GM18909 (cell line): ENCODE data around the gene GMCL2.

ENCODE experiments used
- ATAC-seq: cut with Tn5 transposase; IDR thresholded peaks from one replicate; pipeline ENCODE4 v1.9.1; 2021; ENCODE audit warnings: mild to moderate bottlenecking; ENCODE audit not compliant: unreplicated experiment, poor library complexity

Gene GMCL2

DNA sequence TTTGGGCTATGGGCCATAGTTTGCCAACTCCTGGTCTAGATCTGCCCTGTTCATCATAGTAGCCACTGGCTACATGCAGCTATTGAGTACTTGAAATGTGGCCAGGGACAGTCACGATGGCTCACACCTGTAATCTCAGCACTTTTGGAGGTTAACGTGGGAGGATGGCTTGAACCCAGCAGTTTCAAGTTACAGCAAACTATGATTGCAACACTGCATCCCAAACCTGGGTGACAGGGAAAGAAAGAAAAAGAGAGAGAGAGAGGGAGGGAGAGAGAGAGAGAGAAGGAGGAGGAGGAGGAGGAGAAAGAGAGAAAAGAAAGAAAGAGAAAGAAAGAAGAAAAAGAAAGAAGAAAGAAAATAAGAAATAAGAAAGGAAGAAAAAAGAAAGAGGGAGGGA is 5.1 kb upstream of the GMCL2 start:
- ATAC-seq = no peak

DNA sequence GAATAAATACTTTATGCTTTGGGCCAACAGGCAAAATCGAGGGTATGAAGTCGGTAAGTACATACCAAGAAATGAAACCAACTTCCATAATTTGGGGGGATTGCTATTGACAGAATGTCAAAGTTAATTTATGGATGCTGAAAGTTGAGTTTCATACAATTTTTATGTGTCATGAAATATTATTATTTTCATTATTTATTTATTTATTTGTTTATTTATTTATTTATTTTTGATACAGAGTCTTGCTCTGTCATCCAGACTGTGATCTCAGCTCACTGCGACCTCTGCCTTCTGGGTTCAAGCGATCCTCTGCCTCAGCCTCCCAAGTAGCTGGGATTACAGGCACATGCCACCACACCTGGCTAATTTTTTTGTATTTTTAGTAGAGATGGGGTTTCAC is 4.5 kb upstream of the GMCL2 start:
- ATAC-seq = no peak

DNA sequence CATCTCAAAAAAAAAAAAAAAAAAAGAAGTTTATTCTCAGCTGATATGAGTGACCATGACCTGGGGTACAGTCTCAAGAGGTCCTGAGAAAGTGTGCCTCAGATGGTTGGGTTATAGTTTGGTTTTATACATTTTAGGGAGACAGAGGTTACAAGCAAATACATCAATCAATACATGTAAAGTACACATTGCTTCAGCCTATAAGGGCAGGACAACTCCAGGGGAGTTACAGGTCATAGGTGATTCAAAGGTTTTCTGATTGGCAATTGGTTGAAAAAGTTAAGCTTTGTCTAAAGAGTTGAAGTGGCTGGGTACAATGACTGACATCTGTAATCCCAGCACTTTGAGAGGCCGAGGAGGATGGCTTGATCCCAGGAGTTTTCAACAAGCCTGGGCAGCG is 2.3 kb upstream of the GMCL2 start:
- no peak for ATAC-seq

DNA sequence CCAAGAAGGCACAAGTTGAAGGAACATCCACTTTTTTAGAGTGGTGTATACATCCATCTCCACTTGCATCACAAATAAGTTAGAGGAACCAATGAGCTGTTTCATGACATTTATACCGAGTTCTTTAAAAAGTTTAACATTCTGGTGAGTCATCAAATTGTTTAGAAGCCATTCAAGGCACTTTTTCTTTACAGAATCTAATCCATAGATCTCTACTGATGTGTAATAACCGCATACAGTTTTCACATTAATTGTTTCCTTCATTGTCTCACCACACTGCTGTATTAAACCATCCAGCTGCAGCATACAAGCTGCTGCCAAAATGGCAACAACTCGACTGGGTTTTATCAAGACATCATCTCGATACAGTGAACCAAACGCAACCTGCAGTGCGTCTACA is 744 bp downstream of the GMCL2 start:
- ATAC-seq = no peak

DNA sequence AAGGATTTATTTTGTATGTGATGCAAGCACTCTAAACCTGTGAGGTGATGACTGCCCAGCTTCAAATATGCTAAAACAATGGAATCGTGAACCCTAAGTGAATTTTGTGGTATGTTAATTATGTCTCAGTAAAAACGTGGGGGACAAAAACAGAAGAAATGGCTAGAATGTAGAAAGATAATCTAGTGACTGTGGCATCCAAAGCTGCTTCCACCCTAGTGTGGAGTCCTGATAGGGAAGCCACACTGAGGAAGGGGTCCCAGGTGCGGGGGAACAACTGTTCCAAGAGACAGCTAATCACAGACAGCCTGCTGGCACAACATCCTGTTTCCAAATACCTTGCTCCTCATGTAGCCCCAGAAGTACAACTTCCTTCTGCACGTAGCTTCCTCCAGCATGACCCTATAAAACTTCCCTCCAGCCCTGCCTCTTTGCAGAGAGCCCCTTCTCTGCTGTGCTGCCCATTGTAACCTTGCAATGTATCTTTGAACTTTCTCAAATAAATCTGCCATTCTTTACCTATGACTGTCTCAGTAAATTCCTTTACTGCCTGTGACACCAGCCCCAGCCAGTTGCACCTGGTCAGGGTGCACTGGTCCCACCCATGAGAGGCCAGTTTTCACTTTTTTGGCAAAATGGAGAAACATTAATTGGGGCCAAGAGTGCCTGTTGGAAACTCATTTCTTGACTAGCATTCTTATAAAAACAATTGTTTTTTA is 4.9 kb downstream of the GMCL2 start:
- no peak for ATAC-seq

- ATAC-seq = no peak
Observed at GRCh38 chr5:178180141-178180863, 6.9 kb downstream of the GMCL2 start.

DNA sequence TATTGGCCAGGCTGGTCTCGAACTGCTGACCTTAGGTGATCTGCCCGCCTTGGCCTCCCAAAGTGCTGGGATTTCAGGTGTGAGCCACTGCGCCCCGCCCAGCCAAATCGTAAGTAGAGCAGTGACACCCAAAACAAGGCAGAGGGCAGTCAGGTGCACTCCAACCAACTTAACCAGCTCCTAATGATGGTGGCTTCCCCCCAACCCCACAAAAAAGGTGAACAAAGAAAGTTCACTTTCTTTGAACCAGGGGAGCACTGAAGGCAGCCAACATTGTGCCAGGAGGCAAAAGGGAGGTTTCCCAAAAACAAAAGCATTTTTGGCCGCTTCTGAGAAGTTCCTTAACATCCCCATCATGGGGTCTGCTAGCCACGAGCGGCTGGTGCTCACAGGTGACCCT is 9.6 kb downstream of the GMCL2 start:
- ATAC-seq = no peak

GRCh38 chr5:178176791-178177190 is 10.4 kb downstream of the GMCL2 start:
- ATAC-seq = no peak

DNA sequence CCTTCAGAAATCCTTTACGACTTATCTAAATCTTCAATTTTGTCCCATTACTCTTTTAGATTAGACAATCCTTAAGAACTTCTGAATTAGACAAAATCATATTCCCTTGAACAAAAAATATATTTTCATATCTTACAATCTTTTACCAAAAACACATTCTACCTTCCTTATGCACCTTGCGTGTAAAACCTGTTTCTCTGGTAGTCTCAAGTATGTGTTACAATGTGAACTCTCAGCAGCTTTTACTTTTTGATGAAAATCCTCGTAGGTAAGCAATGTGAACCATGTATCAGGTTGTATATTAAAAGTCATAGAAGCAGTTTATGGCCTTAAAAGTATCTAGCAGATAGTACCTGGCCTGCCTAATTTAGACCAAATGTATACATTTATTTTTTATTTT is 12.7 kb downstream of the GMCL2 start:
- ATAC-seq = no peak

GRCh38 chr5:178170455-178170854 is 16.7 kb downstream of the GMCL2 start:
- no peak for ATAC-seq

GRCh38 chr5:178165581-178165980 is 21.6 kb downstream of the GMCL2 start:
- ATAC-seq = no peak

DNA sequence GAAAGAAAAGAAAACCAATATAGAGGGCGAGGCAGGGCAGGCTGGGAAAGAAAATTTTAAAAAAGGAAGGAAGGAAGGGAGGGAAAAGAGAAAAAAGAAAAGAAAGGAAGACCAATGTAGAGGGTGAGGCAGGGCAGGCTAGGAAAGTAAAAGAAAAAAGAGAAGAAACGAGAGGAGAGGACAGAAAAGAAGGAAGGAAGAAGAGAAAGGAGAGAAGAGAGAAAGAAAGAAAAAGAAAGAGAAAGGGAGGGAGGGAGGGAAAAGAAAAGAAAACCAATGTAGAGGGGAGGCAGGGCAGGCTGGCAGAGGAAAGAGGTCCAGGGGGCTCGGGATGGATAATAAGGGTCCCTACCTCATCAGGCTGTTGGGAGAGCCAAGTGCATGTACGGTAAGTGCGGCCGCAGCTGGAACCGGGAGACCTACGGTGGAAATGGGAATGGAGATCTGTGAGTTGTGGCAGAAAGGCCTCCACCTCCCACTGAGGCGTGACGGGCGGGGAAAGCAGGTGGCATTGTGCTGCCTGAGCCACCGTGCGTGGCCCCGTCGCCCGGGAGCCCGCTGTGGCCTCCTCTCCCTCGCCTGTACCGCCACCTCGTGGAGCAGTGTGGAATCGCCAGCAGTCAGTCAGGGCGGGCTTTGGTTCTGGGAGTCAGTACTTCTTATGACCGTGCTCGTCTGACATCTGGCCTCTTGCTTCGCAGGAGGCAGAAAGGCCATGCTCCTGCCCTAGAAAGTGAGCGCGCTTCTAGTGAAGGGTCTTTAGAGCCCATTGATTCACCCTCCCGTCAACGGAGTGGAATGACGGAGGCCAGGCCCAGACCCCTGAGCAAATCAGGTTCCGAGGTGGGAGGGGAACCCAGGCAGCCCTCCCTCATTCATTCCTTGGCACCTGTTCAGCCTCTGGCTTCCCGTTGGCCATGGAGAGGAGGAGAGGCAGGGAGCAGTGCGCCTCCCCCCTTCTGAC is 23.1 kb downstream of the GMCL2 start:
- ATAC-seq = peak; percentile 91

DNA sequence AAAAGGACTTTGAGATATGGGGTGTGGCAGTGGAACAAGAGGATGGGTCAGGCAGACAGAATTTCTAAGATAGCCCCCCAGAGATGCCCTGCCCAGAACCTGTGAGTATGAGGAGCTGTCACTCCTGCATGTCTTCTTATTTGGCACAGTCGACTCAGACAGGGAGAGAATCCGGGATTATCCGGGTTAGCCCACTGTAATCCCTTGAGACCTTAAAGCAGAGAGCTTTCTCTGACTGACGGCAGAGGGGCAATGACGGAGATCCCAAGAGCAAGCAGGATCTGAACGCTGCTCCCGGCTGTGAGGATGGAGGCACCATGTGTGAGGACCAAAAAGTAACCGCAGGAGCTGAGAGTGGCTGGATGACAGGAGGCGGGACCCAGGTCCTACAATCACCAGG is 24.7 kb downstream of the GMCL2 start:
- no peak for ATAC-seq

GRCh38 chr5:178160176-178160575 is 27.0 kb downstream of the GMCL2 start:
- ATAC-seq = no peak

DNA sequence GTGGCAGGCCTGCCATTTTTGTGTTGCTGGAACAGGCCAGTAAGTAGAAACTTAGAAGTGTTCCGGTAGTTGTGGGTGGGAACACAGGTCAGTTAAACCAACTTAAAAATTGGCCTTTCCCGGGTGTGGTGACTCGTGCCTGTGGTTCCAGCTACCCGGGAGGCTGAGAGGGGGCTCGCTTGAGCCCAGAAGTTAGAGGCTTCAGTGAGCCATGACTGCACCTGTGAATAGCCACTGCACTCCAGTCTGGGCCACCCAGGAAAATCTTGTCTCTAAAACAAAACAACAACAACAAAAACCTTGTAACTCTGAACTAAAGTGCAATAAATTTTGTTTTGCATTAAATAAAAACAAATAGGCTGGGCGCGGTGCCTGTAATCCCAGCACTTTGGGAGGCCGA is 32.1 kb downstream of the GMCL2 start:
- ATAC-seq = no peak

DNA sequence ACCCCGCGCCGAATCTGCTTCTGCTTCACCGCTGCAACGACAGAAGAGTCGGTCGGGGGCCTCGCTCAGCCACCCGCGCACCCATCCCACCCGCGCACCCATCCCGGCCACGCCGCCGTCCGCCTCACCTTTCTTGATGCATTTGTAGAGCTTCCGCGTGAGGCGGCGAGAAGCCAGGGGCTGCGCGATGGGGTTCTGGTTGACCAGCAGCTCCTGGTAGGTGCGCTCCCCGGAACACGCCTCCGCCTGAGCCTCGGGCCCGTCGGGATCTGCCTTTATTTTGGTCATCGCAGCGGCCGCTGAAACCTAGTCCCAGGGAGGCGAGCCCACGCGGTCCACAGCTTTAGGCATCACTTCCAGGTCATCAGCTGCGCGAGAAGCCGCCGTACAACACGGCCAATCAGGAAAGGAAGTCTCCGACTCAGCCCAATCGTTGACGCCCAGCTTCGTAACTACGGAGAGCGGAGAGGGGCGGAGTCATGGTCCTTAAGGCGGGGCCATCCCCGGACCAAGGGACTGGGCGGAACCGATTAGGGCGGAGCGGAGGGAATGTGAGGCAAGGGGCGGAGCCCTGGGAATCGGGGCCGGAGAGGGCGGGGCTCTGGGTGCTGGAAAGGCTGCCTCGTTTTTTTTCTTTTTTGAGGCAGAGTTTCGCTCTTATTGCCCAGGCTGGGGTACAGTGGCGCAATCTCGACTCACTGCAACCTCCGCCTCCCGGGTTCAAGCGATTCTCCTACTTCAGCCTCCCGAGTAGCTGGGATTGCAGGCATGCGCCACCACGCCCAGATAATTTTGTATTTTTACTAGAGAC is 33.4 kb downstream of the GMCL2 start, which contains the start of gene NHP2:
TSS of gene NHP2 (minus strand) at position 356 of the 811 bp plus-strand sequence. CDS start at position 288, 68 bp downstream.
- peak; percentile 99 for ATAC-seq

- no peak for ATAC-seq
Observed at GRCh38 chr5:178152491-178153444, 34.4 kb downstream of the GMCL2 start.

DNA sequence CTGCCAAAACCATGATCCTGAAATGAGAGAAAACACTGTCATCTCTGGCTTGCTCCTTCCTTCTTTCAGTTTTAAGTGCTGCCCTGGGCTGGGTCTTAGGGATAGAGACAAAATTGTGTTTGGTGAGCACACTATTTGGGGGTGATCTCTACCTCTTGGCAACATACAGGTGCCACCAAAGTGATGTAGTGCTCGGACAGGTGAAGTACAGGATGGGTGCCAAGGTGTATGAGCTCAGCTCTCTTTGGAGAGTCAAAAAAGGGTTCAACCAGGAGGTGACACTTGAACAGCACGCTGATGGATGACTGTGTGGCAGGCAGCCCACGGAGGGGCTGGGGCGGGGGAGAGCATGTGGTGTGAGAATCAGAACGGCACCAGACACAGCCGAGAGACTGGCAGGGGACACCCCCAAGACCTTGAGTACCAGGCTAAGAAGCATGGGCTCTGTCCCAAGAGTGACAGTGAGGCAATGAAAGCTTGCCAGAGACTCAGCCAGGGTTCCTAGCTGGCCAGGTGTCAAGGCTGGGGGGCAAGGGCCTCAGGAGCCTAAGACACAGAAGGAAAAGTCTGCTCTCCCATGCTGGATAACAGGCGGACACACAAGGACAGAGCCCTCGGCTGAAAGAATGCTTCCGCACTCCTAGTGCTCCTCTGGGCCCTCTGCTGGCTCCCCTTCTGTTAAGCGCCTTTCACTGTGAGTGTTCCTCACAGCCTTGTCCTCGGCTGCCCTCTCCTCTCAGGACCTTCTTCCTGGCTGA is 36.0 kb downstream of the GMCL2 start:
- ATAC-seq = no peak
